Tibial nerve (tissue), 4 donors: ENCODE results near the gene RCAN2. TPM values are rescaled to one million over a fixed set of nuclear protein-coding genes. Genes with fewer than 3 reads are reported as not detected.

Experiments
- DNase-seq, 2 donors: peaks; one replicate each; pipeline ENCODE4 v3.0.0-alpha.2; 2019; ENCODE audit warnings: low spot score in 2 of 2
- H3K27ac ChIP-seq, 4 donors: fragments of 200-600 bp; sonication (generic) in 3 of 4; one replicate each; pipeline ENCODE4 v1.5.1; 2017 to 2019; ENCODE audit warnings: mild to moderate bottlenecking in 1 of 4
- H3K27me3 ChIP-seq, 2 donors: fragments of 200-600 bp; sonication (generic) in 1 of 2; one replicate each; pipeline versions ENCODE4 v1.5.1 to v1.6.0; 2017 to 2019
- H3K36me3 ChIP-seq, 3 donors: fragments of 200-600 bp; sonication (generic); one replicate each; pipeline ENCODE4 v1.5.1; 2018 to 2019
- H3K4me1 ChIP-seq, 4 donors: fragments of 200-600 bp; sonication (generic) in 3 of 4; one replicate each; pipeline ENCODE4 v1.5.1; 2017 to 2019
- H3K4me3 ChIP-seq, 4 donors: fragments of 200-600 bp; sonication (generic) in 3 of 4; one replicate each; pipeline ENCODE4 v1.5.1; 2017 to 2019; ENCODE audit warnings: mild to moderate bottlenecking in 1 of 4, moderate library complexity in 1 of 4
- H3K9me3 ChIP-seq, 4 donors: fragments of 200-600 bp; sonication (generic) in 3 of 4; one replicate each; pipeline ENCODE4 v1.5.1; 2017 to 2019
- CTCF ChIP-seq, 5 experiments: fragments of 200-600 bp in 3 of 5; fragments of 450-650 bp in 2 of 5; sonication (generic) in 3 of 5; IDR thresholded peaks; one replicate each; pipeline ENCODE4 v1.5.1; 2016 to 2019; ENCODE audit warnings: antibody characterized with exemption in 5 of 5, mild to moderate bottlenecking in 3 of 5, moderate library complexity in 2 of 5
- EP300 ChIP-seq, 2 donors: sonication (generic); formaldehyde crosslinking; IDR thresholded peaks; one replicate each; pipeline ENCODE4 v1.6.1; 2017; ENCODE audit warnings: antibody characterized with exemption in 2 of 2, mild to moderate bottlenecking in 1 of 2
- POLR2A ChIP-seq, 2 donors: fragments of 450-650 bp; IDR thresholded peaks; one replicate each; pipeline ENCODE4 v1.6.1; 2017; ENCODE audit warnings: antibody characterized with exemption in 2 of 2, mild to moderate bottlenecking in 2 of 2, moderate library complexity in 2 of 2
- WGBS, 2 donors: methylation state at CpG; one replicate each; pipeline ENCODE4 v1.1.5; 2018; 5-methylcytosine and 5-hydroxymethylcytosine counted together
- total RNA-seq, 4 donors: library from RNA; depleted of rRNA; stranded (reverse); fragments of >200 nt; gene quantifications; one replicate each; pipeline ENCODE4 v1.1.0, GENCODE V29; 2016

The RCAN2 gene
- total RNA-seq, 4 donors from 2014 or later = 6.6 to 19.4 (median 15.0) TPM

GRCh38 chr6:46234156-46234556 is 257.1 kb downstream of the RCAN2 start:
- no peaks in the 10 kb centered on the region for H3K4me1 ChIP-seq
- peaks cover 0 to 12% (median 0%) of the 10 kb centered on the region in 4 donors for H3K9me3 ChIP-seq
- no peak overlapping the region for H3K4me3 ChIP-seq
- peak in 1 of 2 donors; percentile 20 for DNase-seq
- 52 to 62% methylated on average over 2 of the region's 2 CpGs for WGBS, 2 donors
- no peaks in the 10 kb centered on the region for H3K27me3 ChIP-seq
- peak overlapping the region in 2 of 4 donors; percentile 7 to 59 for H3K27ac ChIP-seq
- TF ChIP-seq CTCF (IDR thresholded peaks at IDR 0.05) = no peak
- peak in 1 of 2 donors; percentile 34 for TF ChIP-seq EP300 (IDR thresholded peaks at IDR 0.05)
- no peaks in the 10 kb centered on the region for H3K36me3 ChIP-seq

GRCh38 chr6:46233129-46233528 is 258.1 kb downstream of the RCAN2 start:
- H3K36me3 ChIP-seq = no peaks in the 10 kb centered on the region
- H3K4me3 ChIP-seq = no peak overlapping the region
- H3K9me3 ChIP-seq = peaks cover 0 to 12% (median 0%) of the 10 kb centered on the region in 4 donors
- no peaks in the 10 kb centered on the region for H3K4me1 ChIP-seq
- 92 to 99% methylated on average over 3 of the region's 3 CpGs for WGBS, 2 donors
- DNase-seq = no peak
- TF ChIP-seq CTCF (IDR thresholded peaks at IDR 0.05) = no peak
- TF ChIP-seq EP300 (IDR thresholded peaks at IDR 0.05) = no peak
- no peak for TF ChIP-seq POLR2A (IDR thresholded peaks at IDR 0.05)
- H3K27me3 ChIP-seq = no peaks in the 10 kb centered on the region
- H3K27ac ChIP-seq = no peak overlapping the region

GRCh38 chr6:46222286-46222685 is 269.0 kb downstream of the RCAN2 start:
- H3K27me3 ChIP-seq = no peaks in the 10 kb centered on the region
- H3K4me1 ChIP-seq = peaks cover 0 to 18% (median 7%) of the 10 kb centered on the region in 4 donors
- no peak overlapping the region for H3K4me3 ChIP-seq
- H3K9me3 ChIP-seq = peaks cover 0 to 3% (median 0%) of the 10 kb centered on the region in 4 donors
- 52 to 54% methylated on average over 1 of the region's 1 CpG for WGBS, 2 donors
- TF ChIP-seq EP300 (IDR thresholded peaks at IDR 0.05) = no peak
- TF ChIP-seq POLR2A (IDR thresholded peaks at IDR 0.05) = no peak
- TF ChIP-seq CTCF (IDR thresholded peaks at IDR 0.05) = no peak
- DNase-seq = no peak
- no peak overlapping the region for H3K27ac ChIP-seq
- H3K36me3 ChIP-seq = no peaks in the 10 kb centered on the region

GRCh38 chr6:46221222-46221793 is 269.9 kb downstream of the RCAN2 start:
- no peak for TF ChIP-seq EP300 (IDR thresholded peaks at IDR 0.05)
- no peak for TF ChIP-seq POLR2A (IDR thresholded peaks at IDR 0.05)
- peak; percentile 64 to 80 (median 78) for TF ChIP-seq CTCF (IDR thresholded peaks at IDR 0.05)

GRCh38 chr6:46220352-46221221 is 270.7 kb downstream of the RCAN2 start:
- H3K4me3 ChIP-seq = no peak overlapping the region
- H3K27ac ChIP-seq = no peak overlapping the region
- peaks cover 0 to 23% (median 7%) of the 10 kb centered on the region in 4 donors for H3K4me1 ChIP-seq
- TF ChIP-seq POLR2A (IDR thresholded peaks at IDR 0.05) = no peak
- TF ChIP-seq EP300 (IDR thresholded peaks at IDR 0.05) = no peak
- no peak for TF ChIP-seq CTCF (IDR thresholded peaks at IDR 0.05)
- no peaks in the 10 kb centered on the region for H3K9me3 ChIP-seq
- H3K27me3 ChIP-seq = no peaks in the 10 kb centered on the region
- 60 to 70% methylated on average over 6 of the region's 6 CpGs for WGBS, 2 donors
- DNase-seq = no peak
- H3K36me3 ChIP-seq = no peaks in the 10 kb centered on the region

More at GRCh38 chr6:46221222-46221793, 269.9 kb downstream of the RCAN2 start:
- DNase-seq = no peak
- Histone ChIP-seq H3K4me3 (no peak overlapping the region), H3K27ac (no peak overlapping the region), H3K36me3 (no peaks in the 10 kb centered on the region), H3K4me1 (peaks cover 0 to 23% (median 7%) of the 10 kb centered on the region in 4 donors), H3K27me3 (no peaks in the 10 kb centered on the region), H3K9me3 (peaks cover 0 to 3% (median 0%) of the 10 kb centered on the region in 4 donors)
- WGBS, 2 donors = 47 to 50% methylated on average over 4 of the region's 4 CpGs
